Measurements from ENCODE around the gene AMH. TPM values are rescaled to one million over a fixed set of nuclear protein-coding genes. Genes with fewer than 3 reads are reported as not detected.

The AMH gene
- total and polyA plus RNA-seq, 2 of the 13 experiments (the other 11 are each of a cell fraction or from before 2014, with no cell fraction given): 0.03 to 0.18 TPM

DNA sequence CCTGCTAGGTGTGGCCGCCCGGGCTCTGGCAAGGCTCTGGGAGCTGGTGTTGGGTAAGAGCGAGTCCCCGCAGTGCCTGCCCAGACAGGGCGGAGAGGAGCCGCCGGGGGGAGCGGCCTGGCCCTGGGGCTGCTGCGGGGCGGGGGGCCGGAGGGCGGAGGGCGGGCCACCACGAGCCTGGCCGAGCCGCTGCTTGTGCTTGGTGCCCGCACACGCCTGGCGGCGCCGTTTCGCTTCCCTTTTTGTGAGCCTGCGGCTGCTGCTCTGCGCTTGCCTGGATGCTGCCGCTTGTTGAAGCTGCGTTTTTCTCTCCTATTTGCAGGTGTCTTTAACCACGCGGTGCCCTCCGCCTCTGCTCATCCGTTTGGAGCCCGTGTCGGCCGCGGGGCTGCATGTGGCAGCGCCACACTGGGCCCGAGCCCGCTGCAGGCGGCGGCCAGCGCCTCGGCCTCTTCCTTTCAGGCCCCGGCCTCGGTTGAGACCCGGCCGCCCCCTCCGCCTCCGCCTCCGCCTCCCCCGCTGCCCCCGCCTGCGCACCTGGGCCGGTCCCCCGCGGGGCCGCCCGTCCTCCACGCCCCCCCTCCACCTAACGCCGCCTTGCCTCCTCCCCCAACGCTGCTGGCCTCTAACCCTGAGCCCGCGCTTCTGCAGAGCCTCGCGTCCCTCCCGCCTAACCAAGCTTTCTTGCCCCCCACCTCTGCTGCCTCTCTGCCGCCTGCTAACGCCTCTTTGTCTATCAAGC, 21.5 kb upstream of the AMH start:
- Histone ChIP-seq H3K36me3 (replicated peaks in 1 of 2; ENCODE audit: control insufficient read depth in 1 of 2, insufficient read depth in 2 of 2, low read length in 2 of 2) (peaks cover 29 to 49% of the 10 kb centered on the region in 2 experiments; a peak in 4 of 5 replicates), H3K79me2 (ENCODE audit: insufficient read depth, low read length) (no peaks in the 10 kb centered on the region), H3K9me3 (ENCODE audit: low read length) (no peaks in the 10 kb centered on the region), H3K9ac (ENCODE audit: insufficient read depth, low read depth, low read length) (no peak overlapping the region), H4K20me1 (ENCODE audit: insufficient read depth, low read length) (no peaks in the 10 kb centered on the region), H2AFZ (ENCODE audit: low read length) (no peak overlapping the region), H3K4me3 (replicated peaks in 1 of 3; ENCODE audit: insufficient read depth in 1 of 3, low read depth in 2 of 3, low read length in 3 of 3) (no peak overlapping the region), H3K4me2 (ENCODE audit: low read depth, low read length) (no peak overlapping the region), H3K27ac (ENCODE audit: extremely low read length, insufficient read depth, low read length) (no peak overlapping the region), H3K4me1 (ENCODE audit: insufficient read depth, low read length) (0 out of 2 replicates have a peak, but pooled peaks cover 1% of the 10 kb centered on the region), H3K27me3 (ENCODE audit: control insufficient read depth in 1 of 2, insufficient read depth in 2 of 2, low read length in 2 of 2) (no peaks in the 10 kb centered on the region)
- WGBS (ENCODE audit: low lambda C conversion rate): 99% methylated on average over 56 of the region's 67 CpGs
- DNase-seq (ENCODE audit: low spot score) (no peak), ATAC-seq (no peak), FAIRE-seq (no peak)
- TF ChIP-seq ZNF7 (CRISPR knock-in tag; IDR thresholded peaks at IDR 0.05): no peak
- no peak for TF ChIP-seq ZNF619 (CRISPR knock-in tag; IDR thresholded peaks at IDR 0.05)
- no peak for TF ChIP-seq CBX2 (IDR thresholded peaks at IDR 0.05; ENCODE audit: low read depth, low read length)
- no peak for TF ChIP-seq CBX2 (CRISPR knock-in tag; IDR thresholded peaks at IDR 0.05; ENCODE audit: low read depth)
- no peak for TF ChIP-seq KLF6 (CRISPR knock-in tag; IDR thresholded peaks at IDR 0.05)
- CTCF ChIA-PET (ENCODE audit: low intra/inter-chr PET ratio, low total read pairs): no interaction called here
- no TSS peak for BruUV-seq (replicated peaks)
- intact Hi-C loops (cut with micrococcal nuclease; ENCODE audit: unreplicated experiment) (no loop called here), in situ Hi-C loops (cut with HindIII; ENCODE audit: extremely low pct_ligation_motif_present, low pct_unique_long_range_greater_than_20kb) (no loop called here)
- POLR2A ChIA-PET: no interaction called here

DNA sequence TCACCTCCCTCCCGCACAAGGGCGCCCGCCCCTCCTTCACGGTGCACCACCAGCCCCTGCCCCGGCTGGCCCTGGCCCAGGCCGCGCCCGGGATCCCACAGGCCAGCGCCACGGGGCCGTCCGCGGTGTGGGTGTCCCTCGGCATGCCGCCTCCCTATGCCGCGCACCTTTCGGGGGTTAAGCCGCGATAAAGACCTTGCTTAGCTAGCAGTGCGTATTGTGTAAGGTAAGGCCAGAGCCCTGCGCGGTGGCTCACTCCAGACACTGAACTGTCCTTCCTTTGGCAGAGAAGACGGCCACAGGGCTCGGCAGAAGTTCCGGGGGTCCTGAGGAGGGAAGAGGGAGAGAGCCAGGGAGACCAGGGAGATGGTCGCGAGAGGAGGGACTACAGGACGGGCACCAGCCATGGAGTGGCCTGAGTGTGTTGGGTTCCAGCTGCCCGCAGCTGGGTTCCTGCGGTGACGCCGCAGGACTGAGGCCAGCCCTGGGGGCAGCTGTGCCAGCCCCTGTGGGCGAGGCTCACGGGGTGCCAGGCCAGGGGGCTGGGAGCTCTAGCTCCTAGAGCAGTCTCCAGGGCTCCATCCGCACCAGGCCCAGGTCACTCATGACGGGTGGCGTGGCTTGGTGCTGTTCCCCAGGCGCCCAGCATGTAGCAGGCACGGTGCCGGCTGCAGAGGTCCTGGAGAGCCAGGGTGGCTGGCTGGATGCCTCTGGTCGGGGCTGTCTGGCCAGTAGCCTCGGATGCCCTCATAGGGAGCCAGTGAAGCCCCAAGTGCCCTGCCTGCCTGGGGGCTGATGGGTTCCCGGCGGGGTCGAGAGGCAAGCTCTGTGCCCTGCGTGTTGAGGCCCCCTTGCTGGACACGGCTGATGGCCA, 20.7 kb upstream of the AMH start:
- no peaks in the 10 kb centered on the region for H3K79me2 ChIP-seq (ENCODE audit: insufficient read depth, low read length)
- no peak overlapping the region for H2AFZ ChIP-seq (ENCODE audit: low read length)
- H3K36me3 ChIP-seq (replicated peaks in 1 of 2; ENCODE audit: control insufficient read depth in 1 of 2, insufficient read depth in 2 of 2, low read length in 2 of 2): peaks cover 32 to 52% of the 10 kb centered on the region in 2 experiments; a peak in 4 of 5 replicates
- DNase-seq (ENCODE audit: low spot score) (no peak), ATAC-seq (no peak), FAIRE-seq (no peak)
- H3K9ac ChIP-seq (ENCODE audit: insufficient read depth, low read depth, low read length): no peak overlapping the region
- no peaks in the 10 kb centered on the region for H3K27me3 ChIP-seq (ENCODE audit: control insufficient read depth in 1 of 2, insufficient read depth in 2 of 2, low read length in 2 of 2)
- intact Hi-C loops (cut with micrococcal nuclease; ENCODE audit: unreplicated experiment) (no loop called here), in situ Hi-C loops (cut with HindIII; ENCODE audit: extremely low pct_ligation_motif_present, low pct_unique_long_range_greater_than_20kb) (no loop called here)
- 99% methylated on average over 39 of the region's 48 CpGs for WGBS (ENCODE audit: low lambda C conversion rate)
- ChIA-PET CTCF (ENCODE audit: low intra/inter-chr PET ratio, low total read pairs) (no interaction called here), POLR2A (interaction anchor here (1.0 kb wide), 1 partner anchor 16 kb away, joined by 3 read pairs; no protein-coding TSS in a partner anchor)
- no peak overlapping the region for H3K27ac ChIP-seq (ENCODE audit: extremely low read length, insufficient read depth, low read length)
- no TSS peak for BruUV-seq (replicated peaks)
- peaks cover 9% of the 10 kb centered on the region for H3K4me1 ChIP-seq (ENCODE audit: insufficient read depth, low read length)
- H3K9me3 ChIP-seq (ENCODE audit: low read length): no peaks in the 10 kb centered on the region
- H3K4me3 ChIP-seq (replicated peaks in 1 of 3; ENCODE audit: insufficient read depth in 1 of 3, low read depth in 2 of 3, low read length in 3 of 3): no peak overlapping the region
- H4K20me1 ChIP-seq (ENCODE audit: insufficient read depth, low read length): no peaks in the 10 kb centered on the region
- no peak overlapping the region for H3K4me2 ChIP-seq (ENCODE audit: low read depth, low read length)
- TF ChIP-seq, protein P1, sequence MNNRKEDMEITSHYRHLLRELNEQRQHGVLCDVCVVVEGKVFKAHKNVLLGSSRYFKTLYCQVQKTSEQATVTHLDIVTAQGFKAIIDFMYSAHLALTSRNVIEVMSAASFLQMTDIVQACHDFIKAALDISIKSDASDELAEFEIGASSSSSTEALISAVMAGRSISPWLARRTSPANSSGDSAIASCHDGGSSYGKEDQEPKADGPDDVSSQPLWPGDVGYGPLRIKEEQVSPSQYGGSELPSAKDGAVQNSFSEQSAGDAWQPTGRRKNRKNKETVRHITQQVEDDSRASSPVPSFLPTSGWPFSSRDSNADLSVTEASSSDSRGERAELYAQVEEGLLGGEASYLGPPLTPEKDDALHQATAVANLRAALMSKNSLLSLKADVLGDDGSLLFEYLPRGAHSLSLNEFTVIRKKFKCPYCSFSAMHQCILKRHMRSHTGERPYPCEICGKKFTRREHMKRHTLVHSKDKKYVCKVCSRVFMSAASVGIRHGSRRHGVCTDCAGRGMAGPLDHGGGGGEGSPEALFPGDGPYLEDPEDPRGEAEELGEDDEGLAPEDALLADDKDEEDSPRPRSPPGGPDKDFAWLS (CRISPR knock-in tag; IDR thresholded peaks at IDR 0.05; ENCODE audit: borderline replicate concordance): no peak
- no peak for TF ChIP-seq ZNF775 (CRISPR knock-in tag; IDR thresholded peaks at IDR 0.05; ENCODE audit: borderline replicate concordance)
- TF ChIP-seq ZNF652 (CRISPR knock-in tag; IDR thresholded peaks at IDR 0.05; ENCODE audit: borderline replicate concordance, low read depth): no peak
- TF ChIP-seq AGO2 (optimal IDR thresholded peaks at IDR 0.05; ENCODE audit: low read depth, low read length): peak; percentile 58

Measured in HepG2 (cell line).